ENCODE data around the gene ODAD4. TPM values are rescaled to one million over a fixed set of nuclear protein-coding genes. Genes with fewer than 3 reads are reported as not detected.
A peak's percentile ranks its signal among the peaks of the same experiment; 100 is the strongest.

ODAD4 gene
- total and polyA plus RNA-seq, 2 of the 4 experiments (the other 2 are of a cell fraction) = 0.38 to 0.54 TPM

GRCh38 chr17:42002792-42003301 lies 72.4 kb downstream of the ODAD4 start:
- Histone ChIP-seq H3K4me3 (ENCODE audit: insufficient read depth, low read depth, low read length) (no peak overlapping the region), H3K14ac (replicated peaks; ENCODE audit: low read depth, low read length) (peak overlapping the region; percentile 1; the same call in 1 of the 2 replicates), H3K27me3 (ENCODE audit: control insufficient read depth, insufficient read depth, low read length) (no peaks in the 10 kb centered on the region), H2BK120ac (ENCODE audit: low read depth, low read length) (no peak overlapping the region), H3K27ac (ENCODE audit: insufficient read depth, low read length) (peak overlapping the region; percentile 30; the same call in 1 of the 2 replicates), H2BK20ac (ENCODE audit: low read depth, low read length) (no peak overlapping the region), H3K18ac (ENCODE audit: low read depth, low read length) (no peak overlapping the region), H3K36me3 (ENCODE audit: control insufficient read depth, insufficient read depth, low read length) (peaks cover 18% of the 10 kb centered on the region), H3K23ac (ENCODE audit: low read depth, low read length) (peak overlapping the region; percentile 2; the same call in 1 of the 2 replicates), H4K8ac (ENCODE audit: low read depth in 2 of 2, low read length in 2 of 2) (peak overlapping the region in 1 of 2 experiments; percentile 6; a peak in 1 of 4 replicates), H4K91ac (ENCODE audit: insufficient read depth, low read depth, low read length) (no peak overlapping the region), H4K5ac (ENCODE audit: low read depth, low read length) (no peak overlapping the region), H2AK5ac (ENCODE audit: low read depth, low read length) (peak overlapping the region; percentile 45), H2BK15ac (ENCODE audit: low read depth, low read length) (no peak overlapping the region), H3K4ac (ENCODE audit: low read depth, low read length) (peak overlapping the region; percentile 47), H3K79me1 (ENCODE audit: low read depth in 1 of 2, low read length in 2 of 2) (peaks cover 39 to 76% of the 10 kb centered on the region in 2 experiments), H4K20me1 (ENCODE audit: insufficient read depth, low read length) (peaks cover 65% of the 10 kb centered on the region), H2AK9ac (replicated peaks; ENCODE audit: low read depth, low read length, poor library complexity) (no peak overlapping the region), H2AFZ (replicated peaks; ENCODE audit: low read length, poor library complexity) (no peak overlapping the region), H3K56ac (ENCODE audit: extremely low read depth, insufficient read depth, low read length) (no peak overlapping the region), H3K9me1 (ENCODE audit: insufficient read depth, low read length) (peaks cover 14% of the 10 kb centered on the region), H3K9me3 (ENCODE audit: control insufficient read depth, insufficient read depth, low read length) (no peaks in the 10 kb centered on the region), H3K4me2 (ENCODE audit: low read depth, low read length) (peak overlapping the region; percentile 66), H3K4me1 (ENCODE audit: control insufficient read depth, insufficient read depth, low read length) (peaks cover 14% of the 10 kb centered on the region), H2BK5ac (ENCODE audit: low read depth, low read length, poor library complexity, severe bottlenecking) (peak overlapping the region; percentile 47), H3K9ac (ENCODE audit: low read depth, low read length) (no peak overlapping the region; the same call in 1 of the 2 replicates)
- intact Hi-C loops (cut with micrococcal nuclease) = loop anchor here (2.0 kb wide), 1 partner anchor 14 kb away; the partner anchor contains the start of gene DNAJC7
- CTCF ChIA-PET = no interaction called here
- ATAC-seq (ENCODE audit: low read depth) (peak; percentile 86), DNase-seq (peak; percentile 56)
- POLR2A ChIA-PET (ENCODE audit: unreplicated experiment) = interaction anchor here (0.6 to 0.9 kb wide), 2 partner anchors 14 to 36 kb away, joined by 3 to 6 read pairs; partner anchors contain the start of genes CNP and DNAJC7
- TF ChIP-seq USF2 (IDR thresholded peaks at IDR 0.05; ENCODE audit: low read depth, low read length) (no peak), POLR2A (IDR thresholded peaks at IDR 0.05; ENCODE audit: low read depth, low read length) (no peak), CTCF (conservative IDR thresholded peaks at IDR 0.05; ENCODE audit: low read depth, low read length) (no peak), RAD21 (IDR thresholded peaks at IDR 0.05; ENCODE audit: low read length) (no peak), RCOR1 (IDR thresholded peaks at IDR 0.05; ENCODE audit: insufficient replicate concordance, low read length) (no peak), ELK1 (IDR thresholded peaks at IDR 0.05; ENCODE audit: borderline replicate concordance, low read depth, low read length) (no peak), SMC3 (IDR thresholded peaks at IDR 0.05; ENCODE audit: low read depth, low read length) (no peak), RFX5 (IDR thresholded peaks at IDR 0.05; ENCODE audit: low read depth, low read length) (no peak), CEBPB (IDR thresholded peaks at IDR 0.05; ENCODE audit: low read depth, low read length) (no peak), CHD1 (IDR thresholded peaks at IDR 0.05; ENCODE audit: low read depth, low read length) (no peak), MXI1 (IDR thresholded peaks at IDR 0.05; ENCODE audit: borderline replicate concordance, low read depth, low read length) (no peak), MAFK (IDR thresholded peaks at IDR 0.05; ENCODE audit: low read depth, low read length) (no peak), FOS (IDR thresholded peaks at IDR 0.05; ENCODE audit: low read depth, low read length) (no peak), MAZ (IDR thresholded peaks at IDR 0.05; ENCODE audit: borderline replicate concordance, low read depth, low read length) (no peak), NFE2L2 (IDR thresholded peaks at IDR 0.05; ENCODE audit: low read depth, low read length) (no peak), BHLHE40 (IDR thresholded peaks at IDR 0.05; ENCODE audit: low read depth, low read length) (no peak)
- in situ Hi-C loops (cut with MboI; ENCODE audit: low sequenced_read_pairs) = no loop called here
- no TSS peak for BruUV-seq (replicated peaks)
- WGBS, 2 experiments (ENCODE audit: extremely low coverage in 2 of 2, insufficient read length in 1 of 2) = no CpG with 5 or more reads among the region's 3 CpGs
- dilution Hi-C loops (cut with HindIII; ENCODE audit: low sequenced_read_pairs, unreplicated experiment) = no loop called here
